Measurements from ENCODE around the gene PDLIM3. TPM values are rescaled to one million over a fixed set of nuclear protein-coding genes. Genes with fewer than 3 reads are reported as not detected.
A peak's percentile ranks its signal among the peaks of the same experiment; 100 is the strongest.

The PDLIM3 gene
- total and polyA plus RNA-seq, 9 of the 15 experiments (the other 6 are each of a cell fraction or from before 2014, with no cell fraction given): 0.06 TPM; not detected in 8

DNA sequence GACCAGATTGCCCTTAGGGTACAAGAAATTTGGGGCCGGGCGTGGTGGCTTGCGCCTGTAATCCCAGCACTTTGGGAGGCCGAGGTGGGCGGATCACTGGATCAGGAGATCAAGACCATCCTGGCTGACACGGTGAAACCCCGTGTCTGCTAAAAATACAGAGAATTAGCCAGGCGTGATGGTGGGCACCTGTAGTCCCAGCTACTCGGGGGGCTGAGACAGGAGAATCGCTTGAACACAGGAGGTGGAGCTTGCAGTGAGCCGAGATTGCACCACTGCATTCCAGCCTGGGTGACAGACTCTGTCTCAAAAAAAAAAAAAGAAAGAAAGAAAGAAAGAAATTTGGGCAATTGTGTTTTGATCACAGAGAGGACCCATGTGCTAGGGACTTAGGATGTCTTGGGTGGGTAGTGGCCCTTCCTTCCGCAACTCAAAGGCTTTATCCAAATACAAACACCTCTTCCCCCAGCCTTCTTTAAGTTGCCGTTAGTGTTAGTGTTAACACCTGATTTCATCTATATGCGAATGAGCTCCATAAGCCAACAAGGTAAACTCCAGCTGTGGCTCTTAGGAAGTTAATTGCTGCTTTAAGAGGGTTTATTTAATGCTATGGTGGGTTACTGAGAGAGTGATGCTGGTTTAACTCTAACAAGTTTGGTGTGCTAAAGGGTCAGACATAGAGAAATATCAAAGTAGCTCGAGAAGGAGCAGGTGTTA is 55.1 kb downstream of the PDLIM3 start:
- ChIA-PET CTCF (ENCODE audit: low intra/inter-chr PET ratio) (no interaction called here), POLR2A (no interaction called here)
- H4K20me1 ChIP-seq (replicated peaks; ENCODE audit: control insufficient read depth, insufficient read depth, low read length): no peaks in the 10 kb centered on the region
- no peak for DNase-seq (ENCODE audit: extremely low read depth in 1 of 4, low spot score in 3 of 4)
- H3K9ac ChIP-seq (ENCODE audit: insufficient read depth in 1 of 2, low read depth in 2 of 2, low read length in 2 of 2): no peak overlapping the region
- H3K9me1 ChIP-seq (ENCODE audit: control insufficient read depth, insufficient read depth, low read length): no peaks in the 10 kb centered on the region
- TF ChIP-seq KDM1A (IDR thresholded peaks at IDR 0.05): no peak
- TF ChIP-seq, protein P1, sequence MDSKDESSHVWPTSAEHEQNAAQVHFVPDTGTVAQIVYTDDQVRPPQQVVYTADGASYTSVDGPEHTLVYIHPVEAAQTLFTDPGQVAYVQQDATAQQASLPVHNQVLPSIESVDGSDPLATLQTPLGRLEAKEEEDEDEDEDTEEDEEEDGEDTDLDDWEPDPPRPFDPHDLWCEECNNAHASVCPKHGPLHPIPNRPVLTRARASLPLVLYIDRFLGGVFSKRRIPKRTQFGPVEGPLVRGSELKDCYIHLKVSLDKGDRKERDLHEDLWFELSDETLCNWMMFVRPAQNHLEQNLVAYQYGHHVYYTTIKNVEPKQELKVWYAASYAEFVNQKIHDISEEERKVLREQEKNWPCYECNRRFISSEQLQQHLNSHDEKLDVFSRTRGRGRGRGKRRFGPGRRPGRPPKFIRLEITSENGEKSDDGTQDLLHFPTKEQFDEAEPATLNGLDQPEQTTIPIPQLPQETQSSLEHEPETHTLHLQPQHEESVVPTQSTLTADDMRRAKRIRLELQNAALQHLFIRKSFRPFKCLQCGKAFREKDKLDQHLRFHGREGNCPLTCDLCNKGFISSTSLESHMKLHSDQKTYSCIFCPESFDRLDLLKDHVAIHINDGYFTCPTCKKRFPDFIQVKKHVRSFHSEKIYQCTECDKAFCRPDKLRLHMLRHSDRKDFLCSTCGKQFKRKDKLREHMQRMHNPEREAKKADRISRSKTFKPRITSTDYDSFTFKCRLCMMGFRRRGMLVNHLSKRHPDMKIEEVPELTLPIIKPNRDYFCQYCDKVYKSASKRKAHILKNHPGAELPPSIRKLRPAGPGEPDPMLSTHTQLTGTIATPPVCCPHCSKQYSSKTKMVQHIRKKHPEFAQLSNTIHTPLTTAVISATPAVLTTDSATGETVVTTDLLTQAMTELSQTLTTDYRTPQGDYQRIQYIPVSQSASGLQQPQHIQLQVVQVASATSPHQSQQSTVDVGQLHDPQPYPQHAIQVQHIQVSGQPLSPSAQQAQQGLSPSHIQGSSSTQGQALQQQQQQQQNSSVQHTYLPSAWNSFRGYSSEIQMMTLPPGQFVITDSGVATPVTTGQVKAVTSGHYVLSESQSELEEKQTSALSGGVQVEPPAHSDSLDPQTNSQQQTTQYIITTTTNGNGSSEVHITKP (IDR thresholded peaks at IDR 0.05; ENCODE audit: partially characterized antibody): peak; percentile 75
- H3K4me3 ChIP-seq: no peak overlapping the region
- in situ Hi-C loops (cut with MboI): loop anchor here (10.0 kb wide), 1 partner anchor 125 kb away; no protein-coding TSS in a partner anchor
- H3K79me2 ChIP-seq (ENCODE audit: control insufficient read depth, insufficient read depth, low read length): no peaks in the 10 kb centered on the region
- no peak for ATAC-seq
- H3K27me3 ChIP-seq (ENCODE audit: control insufficient read depth in 2 of 2, insufficient read depth in 2 of 2, low read length in 2 of 2): peaks cover 10 to 24% of the 10 kb centered on the region in 2 experiments
- no peak overlapping the region for H2AFZ ChIP-seq (ENCODE audit: low read depth, low read length)
- no peaks in the 10 kb centered on the region for H3K9me3 ChIP-seq (replicated peaks; ENCODE audit: control insufficient read depth, insufficient read depth, low read depth, low read length)
- no peak for FAIRE-seq
- H3K4me2 ChIP-seq (ENCODE audit: insufficient read depth, low read length): no peak overlapping the region
- H3K27ac ChIP-seq (ENCODE audit: extremely low read depth, low read depth, low read length): no peak overlapping the region
- 0% methylated on average over 12 of the region's 15 CpGs for WGBS (ENCODE audit: insufficient coverage, low coverage, missing lambda C conversion rate)
- intact Hi-C loops (cut with micrococcal nuclease): no loop called here
- BruUV-seq (replicated peaks): no TSS peak
- no peaks in the 10 kb centered on the region for H3K36me3 ChIP-seq (ENCODE audit: control insufficient read depth, insufficient read depth, low read length)
- H3K4me1 ChIP-seq (replicated peaks in 1 of 2; ENCODE audit: control insufficient read depth in 2 of 2, insufficient read depth in 2 of 2, low read length in 2 of 2): no peaks in the 10 kb centered on the region

Data from K562 (cell line).